Stimulated activated memory B cell treated with anti-CD40 and anti-IgM and Interleukin-4, amounts not matched to agents 10 μg/mL and 1 μg/mL and 100 μg/mL, for 72 hours (primary cell): ENCODE measurements around the gene PDZRN3.

Experiments used
- ATAC-seq: fragments of 150-1000 bp; cut with Tn5 transposase; 2 replicates; pipeline ENCODE4 v1.10.0; 2021
- H3K27ac Mint-ChIP-seq: one replicate; pipeline ENCODE4 v1.8.0; 2022; ENCODE audit warnings: mild to moderate bottlenecking, mixed read lengths
- H3K27me3 Mint-ChIP-seq: one replicate; pipeline ENCODE4 v1.8.0; 2022; ENCODE audit warnings: mixed read lengths
- H3K36me3 Mint-ChIP-seq: one replicate; pipeline ENCODE4 v1.8.0; 2022; ENCODE audit warnings: mixed read lengths
- H3K4me1 Mint-ChIP-seq: one replicate; pipeline ENCODE4 v1.8.0; 2022; ENCODE audit warnings: mixed read lengths
- H3K4me3 Mint-ChIP-seq: one replicate; pipeline ENCODE4 v1.8.0; 2022; ENCODE audit warnings: mild to moderate bottlenecking, moderate library complexity, mixed read lengths
- H3K9me3 Mint-ChIP-seq: one replicate; pipeline ENCODE4 v1.8.0; 2022; ENCODE audit warnings: mixed read lengths

PDZRN3 gene

DNA sequence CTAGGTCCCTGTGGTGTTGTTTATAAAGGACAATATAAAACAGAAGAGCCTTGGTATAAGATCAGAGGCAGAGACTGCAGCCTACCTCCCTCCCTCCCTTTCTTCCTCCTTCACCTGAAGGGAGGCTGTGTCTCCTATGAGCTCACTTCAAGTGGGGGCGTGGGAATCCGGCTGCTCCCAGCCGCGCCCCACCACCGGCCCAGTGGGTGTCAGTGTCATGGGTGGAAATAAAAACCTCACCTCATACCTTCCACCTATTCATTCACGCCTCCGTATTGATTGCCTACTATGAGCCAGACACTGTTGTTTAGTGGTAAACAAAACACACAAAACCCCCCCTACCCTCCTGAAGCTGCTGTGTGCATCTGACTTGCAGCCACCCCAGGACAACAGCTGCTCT is 181.9 kb downstream of the PDZRN3 start:
- no peak overlapping the region for H3K4me3 Mint-ChIP-seq
- no peak for ATAC-seq
- no peaks in the 10 kb centered on the region for H3K27me3 Mint-ChIP-seq
- H3K36me3 Mint-ChIP-seq = no peaks in the 10 kb centered on the region
- H3K4me1 Mint-ChIP-seq = no peaks in the 10 kb centered on the region
- no peaks in the 10 kb centered on the region for H3K9me3 Mint-ChIP-seq
- no peak overlapping the region for H3K27ac Mint-ChIP-seq

- ATAC-seq = no peak
- no peaks in the 10 kb centered on the region for H3K9me3 Mint-ChIP-seq
- no peaks in the 10 kb centered on the region for H3K4me1 Mint-ChIP-seq
- H3K4me3 Mint-ChIP-seq = no peak overlapping the region
- no peak overlapping the region for H3K27ac Mint-ChIP-seq
- H3K27me3 Mint-ChIP-seq = no peaks in the 10 kb centered on the region
- no peaks in the 10 kb centered on the region for H3K36me3 Mint-ChIP-seq
Observed at GRCh38 chr3:73442152-73442551, 182.6 kb downstream of the PDZRN3 start.

DNA sequence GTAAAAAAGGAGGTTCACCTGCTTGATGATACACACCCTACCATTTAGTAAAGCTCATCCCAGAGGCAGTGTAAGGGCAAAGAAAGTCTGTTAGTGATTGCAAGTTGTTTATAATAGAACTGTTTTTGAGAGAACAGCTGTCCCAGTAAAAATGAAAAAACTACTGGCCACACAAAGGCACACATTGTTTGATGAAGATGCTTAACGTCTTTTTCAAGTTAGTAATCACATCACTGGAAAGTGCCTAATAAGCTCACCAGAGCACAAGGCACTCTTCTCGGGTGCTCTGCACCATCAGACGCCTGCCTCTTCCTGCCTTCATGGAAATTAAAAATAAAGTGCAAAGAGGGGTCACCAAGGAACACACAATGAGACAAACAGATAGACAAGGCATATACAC is 186.9 kb downstream of the PDZRN3 start:
- ATAC-seq = no peak
- no peaks in the 10 kb centered on the region for H3K4me1 Mint-ChIP-seq
- no peak overlapping the region for H3K27ac Mint-ChIP-seq
- H3K36me3 Mint-ChIP-seq = no peaks in the 10 kb centered on the region
- H3K4me3 Mint-ChIP-seq = no peak overlapping the region
- H3K9me3 Mint-ChIP-seq = no peaks in the 10 kb centered on the region
- no peaks in the 10 kb centered on the region for H3K27me3 Mint-ChIP-seq

DNA sequence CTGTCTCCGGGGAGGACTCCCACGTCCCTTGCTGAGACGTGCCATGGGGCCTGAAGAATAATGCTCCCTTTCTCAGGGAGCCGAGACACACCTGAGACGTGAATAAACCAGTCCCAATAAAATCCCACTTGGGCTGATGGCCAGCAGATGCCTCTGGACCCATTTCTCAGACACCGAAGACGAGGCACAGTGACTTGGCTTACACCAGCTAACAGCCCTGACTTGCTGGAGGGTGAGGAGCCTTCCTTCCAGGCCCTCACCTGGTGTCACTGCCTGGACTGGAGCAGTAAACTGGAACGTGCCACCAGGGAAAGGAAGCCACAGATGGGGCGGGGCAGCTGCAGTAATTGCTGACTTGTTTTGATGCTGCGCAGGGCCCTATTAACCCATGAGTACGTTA is 189.7 kb downstream of the PDZRN3 start:
- no peaks in the 10 kb centered on the region for H3K27me3 Mint-ChIP-seq
- H3K27ac Mint-ChIP-seq = no peak overlapping the region
- no peak for ATAC-seq
- no peaks in the 10 kb centered on the region for H3K9me3 Mint-ChIP-seq
- H3K4me3 Mint-ChIP-seq = no peak overlapping the region
- no peaks in the 10 kb centered on the region for H3K4me1 Mint-ChIP-seq
- H3K36me3 Mint-ChIP-seq = no peaks in the 10 kb centered on the region

- no peaks in the 10 kb centered on the region for H3K9me3 Mint-ChIP-seq
- ATAC-seq = no peak
- H3K27me3 Mint-ChIP-seq = no peaks in the 10 kb centered on the region
- H3K4me3 Mint-ChIP-seq = no peak overlapping the region
- no peak overlapping the region for H3K27ac Mint-ChIP-seq
- H3K4me1 Mint-ChIP-seq = no peaks in the 10 kb centered on the region
- no peaks in the 10 kb centered on the region for H3K36me3 Mint-ChIP-seq
Observed at GRCh38 chr3:73433687-73434086, 191.1 kb downstream of the PDZRN3 start.

- Mint-ChIP-seq H3K36me3 (no peaks in the 10 kb centered on the region), H3K27me3 (no peaks in the 10 kb centered on the region), H3K4me3 (no peak overlapping the region), H3K27ac (no peak overlapping the region), H3K9me3 (no peaks in the 10 kb centered on the region), H3K4me1 (no peaks in the 10 kb centered on the region)
- no peak for ATAC-seq
Observed at GRCh38 chr3:73433079-73433478, 191.7 kb downstream of the PDZRN3 start.

DNA sequence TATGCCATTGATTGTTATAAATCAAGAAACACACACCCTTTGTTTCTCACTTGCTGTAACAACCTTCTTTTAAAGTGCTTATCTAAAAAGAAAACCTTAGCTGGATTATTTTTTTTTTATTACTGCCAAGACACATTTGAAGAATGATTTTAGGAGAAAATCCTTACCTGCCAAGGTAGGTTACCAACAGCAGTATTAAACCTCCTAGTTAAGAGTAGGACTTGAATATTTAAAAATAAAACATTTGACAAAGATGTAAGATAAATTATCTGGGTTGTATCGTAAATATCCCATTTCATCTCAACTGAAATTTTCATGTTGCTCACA is 192.1 kb downstream of the PDZRN3 start:
- Mint-ChIP-seq H3K4me3 (no peak overlapping the region), H3K27ac (no peak overlapping the region), H3K36me3 (no peaks in the 10 kb centered on the region), H3K4me1 (no peaks in the 10 kb centered on the region), H3K27me3 (no peaks in the 10 kb centered on the region), H3K9me3 (no peaks in the 10 kb centered on the region)
- no peak for ATAC-seq

- no peaks in the 10 kb centered on the region for H3K36me3 Mint-ChIP-seq
- H3K4me3 Mint-ChIP-seq = no peak overlapping the region
- H3K4me1 Mint-ChIP-seq = no peaks in the 10 kb centered on the region
- H3K27ac Mint-ChIP-seq = no peak overlapping the region
- H3K27me3 Mint-ChIP-seq = no peaks in the 10 kb centered on the region
- H3K9me3 Mint-ChIP-seq = no peaks in the 10 kb centered on the region
- no peak for ATAC-seq
Observed at GRCh38 chr3:73432023-73432705, 192.6 kb downstream of the PDZRN3 start.

DNA sequence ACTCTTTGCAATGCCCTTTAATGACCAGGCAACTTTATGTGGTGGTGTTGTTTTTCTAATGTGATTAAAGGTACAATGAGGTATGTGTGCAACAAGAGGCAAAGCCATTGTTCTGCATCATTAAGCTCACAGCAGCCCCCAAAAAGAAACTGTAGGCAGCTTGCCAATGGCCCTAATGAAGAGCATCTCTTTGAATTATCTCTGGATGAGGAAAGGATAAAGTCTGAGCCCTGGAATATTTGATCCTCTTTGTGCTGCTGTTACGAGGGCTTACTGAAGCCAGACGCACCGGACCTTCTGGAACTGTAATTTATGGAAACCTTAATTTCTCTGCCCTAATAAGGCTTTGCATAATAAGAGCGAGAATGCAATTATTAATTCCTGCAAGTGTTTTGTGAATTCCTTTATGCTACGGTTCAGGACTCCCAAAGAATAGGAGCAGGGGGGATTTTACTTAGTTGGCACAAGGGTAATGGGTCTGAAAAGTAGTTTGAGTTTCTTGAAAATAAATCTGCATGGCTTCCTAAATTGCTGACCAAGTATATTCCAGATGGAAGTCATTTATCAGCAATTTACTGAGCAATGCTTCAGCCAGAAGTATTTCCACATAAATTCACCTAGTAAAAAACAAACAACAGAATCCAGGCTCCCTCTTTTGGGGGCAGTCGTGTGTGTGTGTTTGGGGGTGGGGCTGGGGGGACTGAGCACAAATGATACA is 193.4 kb downstream of the PDZRN3 start:
- H3K36me3 Mint-ChIP-seq = no peaks in the 10 kb centered on the region

GRCh38 chr3:73427048-73427706 is 197.6 kb downstream of the PDZRN3 start:
- ATAC-seq = no peak

More for the DNA sequence above, 193.4 kb downstream of the PDZRN3 start:
- no peaks in the 10 kb centered on the region for H3K4me1 Mint-ChIP-seq
- ATAC-seq = no peak
- H3K4me3 Mint-ChIP-seq = no peak overlapping the region
- H3K27me3 Mint-ChIP-seq = no peaks in the 10 kb centered on the region
- H3K9me3 Mint-ChIP-seq = no peaks in the 10 kb centered on the region
- H3K27ac Mint-ChIP-seq = no peak overlapping the region

GRCh38 chr3:73426606-73427005 is 198.1 kb downstream of the PDZRN3 start:
- no peak for ATAC-seq
- H3K27me3 Mint-ChIP-seq = no peaks in the 10 kb centered on the region
- no peak overlapping the region for H3K27ac Mint-ChIP-seq
- no peak overlapping the region for H3K4me3 Mint-ChIP-seq
- no peaks in the 10 kb centered on the region for H3K9me3 Mint-ChIP-seq
- no peaks in the 10 kb centered on the region for H3K4me1 Mint-ChIP-seq
- no peaks in the 10 kb centered on the region for H3K36me3 Mint-ChIP-seq

More at GRCh38 chr3:73427048-73427706, 197.6 kb downstream of the PDZRN3 start:
- Mint-ChIP-seq H3K4me1 (no peaks in the 10 kb centered on the region), H3K27ac (no peak overlapping the region), H3K9me3 (no peaks in the 10 kb centered on the region), H3K36me3 (no peaks in the 10 kb centered on the region), H3K4me3 (no peak overlapping the region), H3K27me3 (no peaks in the 10 kb centered on the region)

- H3K27ac Mint-ChIP-seq = no peak overlapping the region
- H3K4me3 Mint-ChIP-seq = no peak overlapping the region
- H3K9me3 Mint-ChIP-seq = no peaks in the 10 kb centered on the region
- no peak for ATAC-seq
- no peaks in the 10 kb centered on the region for H3K4me1 Mint-ChIP-seq
- H3K36me3 Mint-ChIP-seq = no peaks in the 10 kb centered on the region
- no peaks in the 10 kb centered on the region for H3K27me3 Mint-ChIP-seq
Observed at GRCh38 chr3:73423116-73423515, 201.6 kb downstream of the PDZRN3 start.

GRCh38 chr3:73422571-73422970 is 202.2 kb downstream of the PDZRN3 start:
- no peak overlapping the region for H3K27ac Mint-ChIP-seq

DNA sequence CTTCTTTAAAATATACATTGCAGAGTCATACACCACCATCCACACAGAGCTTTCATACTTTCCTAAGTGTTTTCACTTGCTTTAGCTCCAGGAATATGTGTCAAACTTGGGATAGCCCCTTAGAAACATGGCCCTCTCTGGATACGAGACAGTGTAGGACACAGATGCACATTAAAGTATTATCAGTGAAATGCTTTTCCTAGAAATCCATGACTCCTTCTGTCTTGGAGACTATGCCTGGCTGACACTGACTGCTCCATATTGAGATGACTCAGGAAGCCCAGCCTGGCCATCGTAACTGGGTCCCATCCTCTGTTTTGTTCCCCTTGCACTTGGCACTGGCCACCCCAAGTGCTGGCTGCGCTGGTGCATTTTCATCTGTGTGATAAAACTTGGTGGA is 204.8 kb downstream of the PDZRN3 start:
- Mint-ChIP-seq H3K4me1 (no peaks in the 10 kb centered on the region), H3K4me3 (no peak overlapping the region), H3K27ac (no peak overlapping the region), H3K36me3 (no peaks in the 10 kb centered on the region), H3K27me3 (no peaks in the 10 kb centered on the region), H3K9me3 (peaks cover 2% of the 10 kb centered on the region)
- no peak for ATAC-seq

More at GRCh38 chr3:73422571-73422970, 202.2 kb downstream of the PDZRN3 start:
- ATAC-seq = no peak
- H3K4me3 Mint-ChIP-seq = no peak overlapping the region
- no peaks in the 10 kb centered on the region for H3K27me3 Mint-ChIP-seq
- H3K9me3 Mint-ChIP-seq = no peaks in the 10 kb centered on the region
- no peaks in the 10 kb centered on the region for H3K4me1 Mint-ChIP-seq
- H3K36me3 Mint-ChIP-seq = no peaks in the 10 kb centered on the region

DNA sequence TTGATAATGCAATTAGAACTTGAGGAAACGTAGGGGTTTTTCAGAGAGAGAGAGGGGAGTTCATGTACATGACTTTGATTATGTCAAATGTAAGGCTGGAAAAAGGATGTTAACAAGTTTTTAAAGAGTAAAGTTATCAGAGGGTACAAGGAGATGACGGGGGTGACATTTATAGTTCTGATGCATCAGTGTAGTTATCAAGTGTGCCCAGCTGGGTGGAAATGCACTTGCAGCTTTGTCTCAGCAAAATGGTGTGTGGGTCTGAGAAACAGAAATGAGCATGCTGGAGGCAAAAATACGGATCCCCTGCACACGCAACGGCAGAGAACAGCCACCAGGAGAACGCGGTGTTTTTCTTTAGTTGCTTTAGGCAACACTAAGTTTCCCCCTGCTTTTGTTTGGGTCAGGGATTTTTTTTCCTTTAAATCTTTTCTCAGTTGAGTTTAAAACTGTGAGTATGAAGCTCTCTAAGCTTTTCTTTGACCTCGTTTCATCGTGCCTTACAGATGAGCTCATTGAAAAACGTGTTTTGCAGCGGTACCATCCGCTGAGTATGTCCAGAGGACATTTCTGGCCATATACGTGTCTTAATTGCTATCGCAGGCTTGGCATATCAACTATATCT is 205.4 kb downstream of the PDZRN3 start:
- no peaks in the 10 kb centered on the region for H3K27me3 Mint-ChIP-seq
- ATAC-seq = no peak
- H3K27ac Mint-ChIP-seq = no peak overlapping the region
- H3K4me3 Mint-ChIP-seq = no peak overlapping the region
- no peaks in the 10 kb centered on the region for H3K4me1 Mint-ChIP-seq
- peaks cover 4% of the 10 kb centered on the region for H3K9me3 Mint-ChIP-seq
- no peaks in the 10 kb centered on the region for H3K36me3 Mint-ChIP-seq
